GM12872 (cell line): ENCODE measurements around the gene GALNTL6.

Experiments used
- CTCF ChIP-seq: IDR thresholded peaks from 3 replicates; pipeline ENCODE4 v1.5.1; 2011; ENCODE audit warnings: low read depth, mild to moderate bottlenecking, low read length, moderate library complexity; ENCODE audit not compliant: insufficient read depth

Gene GALNTL6

DNA sequence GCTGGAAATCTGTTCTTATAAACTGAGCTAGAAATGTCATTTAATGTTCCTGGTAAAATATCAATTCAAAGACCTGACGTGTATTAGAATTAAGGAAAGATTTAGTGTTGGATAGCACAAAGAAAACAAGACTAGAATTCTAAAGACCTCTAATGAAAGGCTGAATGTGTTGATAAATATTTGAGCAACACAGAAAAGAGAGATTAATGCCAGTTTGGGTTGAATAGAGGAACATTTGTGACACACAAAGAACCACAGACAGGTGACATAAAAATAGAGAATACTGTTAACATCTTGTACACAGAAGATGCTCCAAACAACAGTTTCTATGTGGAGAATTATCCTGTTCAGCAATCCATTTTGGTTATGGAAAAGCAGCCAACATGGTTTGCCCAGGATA, 1133.3 kb downstream of the GALNTL6 start:
- no peak for TF ChIP-seq CTCF

DNA sequence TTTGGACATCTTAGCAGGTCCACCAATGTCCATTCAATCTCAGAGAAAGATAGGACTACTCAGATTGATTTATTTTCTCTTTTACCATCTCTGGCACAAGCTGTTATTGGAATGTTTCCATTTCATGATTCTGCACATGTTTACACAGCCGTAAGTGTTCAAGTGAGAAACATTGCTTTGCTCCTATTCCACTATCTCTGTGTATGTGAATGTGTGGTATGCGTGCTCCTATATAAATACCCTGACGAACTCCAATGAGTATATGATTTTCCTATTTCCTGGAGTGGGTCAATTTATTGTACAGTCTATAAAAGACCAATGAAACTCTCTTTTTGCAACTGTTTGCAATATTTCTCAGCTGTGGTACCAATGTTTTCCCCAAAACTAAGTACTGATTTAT, 1134.4 kb downstream of the GALNTL6 start:
- TF ChIP-seq CTCF: no peak

DNA sequence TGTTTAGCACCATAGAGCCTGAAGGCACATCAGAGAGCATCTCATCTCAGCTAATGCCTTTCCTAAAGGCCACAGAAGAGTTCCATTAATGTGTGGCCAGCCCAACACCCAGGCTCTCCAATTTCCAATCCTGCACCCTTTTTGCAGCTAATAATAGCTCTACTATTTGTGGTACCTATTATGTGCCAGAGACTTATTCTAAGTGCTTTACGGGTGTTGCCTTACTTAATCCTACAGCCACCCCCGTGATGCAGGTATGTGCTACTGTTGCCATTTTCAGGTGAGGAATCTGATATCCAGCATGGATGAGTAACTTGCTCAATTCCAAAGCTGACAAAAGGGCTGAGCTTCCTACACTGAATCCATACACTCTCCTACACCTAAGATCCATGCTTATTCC, 1137.8 kb downstream of the GALNTL6 start:
- no peak for TF ChIP-seq CTCF

- TF ChIP-seq CTCF: no peak
Observed at GRCh38 chr4:172951679-172952451, 1138.7 kb downstream of the GALNTL6 start.

GRCh38 chr4:172953896-172954568, 1140.8 kb downstream of the GALNTL6 start:
- TF ChIP-seq CTCF: no peak

DNA sequence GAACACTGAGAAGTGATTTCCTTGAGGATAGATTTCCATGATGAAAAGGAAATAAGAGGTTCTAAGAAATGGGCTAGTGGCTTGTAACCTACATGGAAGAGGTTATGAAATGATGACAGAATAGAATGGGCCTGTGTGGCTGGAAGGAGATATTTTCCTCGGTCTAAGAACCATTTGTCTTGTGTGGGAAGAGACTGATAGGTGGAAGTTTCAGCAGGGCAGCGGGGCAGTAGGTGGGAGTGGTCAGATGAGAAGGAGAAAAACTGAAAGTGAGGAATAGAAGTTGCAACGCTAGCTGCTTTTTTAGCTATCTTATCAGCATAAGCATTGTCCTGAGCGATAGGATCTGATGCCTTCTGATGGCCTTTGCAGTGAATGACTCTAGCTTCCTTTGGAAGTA, 1144.0 kb downstream of the GALNTL6 start:
- TF ChIP-seq CTCF: no peak

GRCh38 chr4:172962564-172963353, 1149.6 kb downstream of the GALNTL6 start:
- TF ChIP-seq CTCF: no peak
